ENCODE measurements around the gene CLINT1. TPM values are rescaled to one million over a fixed set of nuclear protein-coding genes. Genes with fewer than 3 reads are reported as not detected.
"Not testable (repeated sequence)": the region's sequence is repeated elsewhere in the genome, so short reads cannot be mapped to it uniquely, and the experiment has no call there.

The CLINT1 gene
- 60.5 TPM for polyA plus RNA-seq (ENCODE audit: insufficient read length)

DNA sequence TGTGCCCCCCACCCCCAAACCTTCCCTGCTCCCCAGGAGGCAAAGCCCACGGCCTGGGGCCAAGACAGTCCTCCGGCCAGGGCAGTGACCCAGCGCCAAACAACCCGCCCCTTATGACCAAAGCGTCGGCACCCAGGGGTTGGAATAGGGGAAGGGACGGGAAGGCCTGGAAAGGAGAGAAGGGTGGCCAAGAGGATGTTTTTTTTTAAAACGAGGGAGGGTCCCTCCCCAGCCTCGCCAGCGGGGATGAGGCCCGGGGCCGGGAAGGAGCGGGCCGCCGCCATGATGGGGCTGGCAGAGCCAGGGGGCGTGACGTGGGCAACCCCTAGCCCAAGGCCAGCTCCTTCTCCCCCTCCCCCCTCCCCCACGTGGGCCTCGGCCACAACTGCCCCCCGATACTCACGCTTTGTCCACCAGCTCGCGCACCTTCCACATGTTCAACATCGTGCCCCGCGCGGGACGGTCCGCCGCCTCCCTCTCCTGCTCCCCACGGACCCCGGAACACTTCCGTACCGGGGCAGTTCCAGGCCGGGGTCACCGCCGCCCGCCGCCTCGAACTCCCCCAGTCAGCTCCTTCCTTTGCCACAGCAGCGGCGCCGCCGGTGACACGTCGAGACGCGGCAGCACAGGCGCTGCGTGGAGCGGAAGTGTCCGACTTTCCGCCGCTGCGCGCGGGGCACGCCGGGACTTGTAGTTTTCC, at the start of gene CLINT1:
Gene CLINT1, minus strand, starts transcription at position 619 of the 700 bp plus-strand sequence. Its CDS starts 175 bp downstream, at position 444.
- peak; percentile 67 for DNase-seq (ENCODE audit: low read depth)

GRCh38 chr5:157908459-157908858, 49.5 kb upstream of the CLINT1 start:
- DNase-seq (ENCODE audit: low read depth) = no peak

DNA sequence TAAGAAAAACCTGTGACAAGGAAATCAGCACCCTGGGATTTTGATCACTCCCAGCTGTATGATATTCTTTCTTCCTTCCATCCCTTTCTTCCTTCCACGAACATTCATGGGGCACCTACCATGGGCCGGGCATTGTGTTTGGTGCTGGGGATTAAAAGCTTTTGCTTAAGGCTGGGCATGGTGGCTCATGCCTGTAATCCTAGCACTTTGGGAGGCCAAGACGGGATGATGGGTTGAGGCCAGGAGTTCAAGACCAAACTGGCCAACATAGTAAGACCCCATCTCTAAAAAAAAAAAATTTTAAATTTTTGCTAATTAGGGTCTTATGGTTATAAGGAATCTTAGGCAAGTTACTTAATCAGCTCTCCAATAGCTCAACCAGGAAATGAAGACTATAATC, 48.5 kb upstream of the CLINT1 start:
- DNase-seq (ENCODE audit: low read depth) = no peak

DNA sequence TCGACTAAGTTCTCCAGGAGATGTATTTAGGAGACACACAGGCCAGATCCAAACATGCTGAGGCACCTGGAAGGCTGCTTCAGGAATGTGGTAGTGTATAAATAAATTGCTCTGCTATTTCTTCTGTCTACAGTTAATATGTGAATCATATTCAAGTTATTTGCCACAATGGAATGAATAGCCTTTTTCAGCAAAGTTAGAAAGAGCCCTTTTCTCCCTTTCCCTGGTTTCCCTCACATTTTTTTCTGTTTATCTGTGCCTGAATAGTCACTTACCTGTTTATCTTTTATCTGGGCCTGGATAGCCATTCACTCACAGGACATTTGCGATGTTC, 44.1 kb upstream of the CLINT1 start:
- no peak for DNase-seq (ENCODE audit: low read depth)

DNA sequence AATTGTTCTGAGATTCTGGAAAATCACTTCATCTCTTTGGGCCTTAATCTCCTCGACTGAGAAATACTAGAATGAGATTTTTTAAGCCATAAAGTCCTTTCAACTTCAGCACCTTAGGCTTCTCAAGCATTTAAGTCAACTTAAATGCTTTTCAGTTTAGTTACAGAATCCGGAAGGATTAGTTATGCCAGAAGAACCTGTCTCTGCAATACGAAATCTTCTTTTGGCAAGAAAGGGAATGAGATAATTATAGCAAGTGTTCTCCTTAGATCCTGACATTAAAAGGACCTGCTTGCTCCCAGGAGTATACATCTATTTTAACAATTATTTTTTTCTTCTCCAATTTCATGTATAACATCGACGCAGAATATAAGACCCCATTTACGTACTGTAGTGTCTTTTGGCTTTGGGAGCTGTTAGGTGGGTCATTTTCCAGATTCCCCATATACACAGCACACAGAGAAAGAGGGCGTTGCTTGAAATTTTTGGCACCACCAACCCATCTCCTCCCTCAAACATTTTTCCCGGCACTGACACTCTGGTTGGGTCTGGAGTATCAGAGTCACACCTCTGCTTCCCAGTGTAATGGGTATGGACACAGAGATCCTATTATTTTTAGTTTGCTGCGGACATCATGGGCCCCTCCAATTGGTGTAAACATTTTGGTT, 43.6 kb upstream of the CLINT1 start:
- no peak for DNase-seq (ENCODE audit: low read depth)

DNA sequence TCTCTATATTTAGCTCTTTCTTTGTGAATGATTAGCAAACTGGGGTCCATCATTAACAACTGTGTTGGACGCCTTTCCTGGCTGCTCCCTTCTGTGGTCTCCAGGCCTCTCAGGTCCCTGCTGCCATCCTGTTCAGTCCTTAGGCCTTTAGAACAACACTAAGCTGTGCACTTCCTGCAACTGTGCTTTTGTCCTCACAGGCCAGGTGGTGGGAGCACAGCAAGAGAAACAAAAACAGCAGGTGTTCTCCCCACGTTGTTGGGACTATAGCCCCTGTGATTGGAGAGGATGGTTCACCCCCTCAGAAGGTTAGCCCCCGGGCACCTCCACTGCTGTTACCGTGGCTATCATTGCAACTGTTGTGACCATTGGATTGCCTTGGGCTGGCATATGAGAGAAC, 41.7 kb upstream of the CLINT1 start:
- DNase-seq (ENCODE audit: low read depth) = no peak

DNA sequence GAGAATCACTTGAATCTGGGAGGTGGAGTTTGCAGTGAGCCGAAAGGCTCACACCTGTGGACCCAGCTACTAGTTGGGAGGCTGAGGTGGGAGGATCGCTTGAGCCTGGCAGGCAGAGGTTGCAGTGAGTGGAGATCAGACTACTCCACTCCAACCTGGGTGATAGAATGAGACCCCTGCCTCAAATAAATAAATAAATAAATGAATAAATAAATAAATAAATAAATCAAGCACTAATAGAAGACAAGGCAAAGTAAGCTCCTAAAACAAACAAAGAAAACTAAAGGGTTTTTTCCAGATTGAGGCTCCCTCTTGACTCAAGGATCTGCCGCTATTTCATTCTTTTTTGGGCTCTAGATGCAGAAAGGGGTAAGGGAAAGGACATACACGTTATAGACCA, 34.7 kb upstream of the CLINT1 start:
- no peak for DNase-seq (ENCODE audit: low read depth)

DNA sequence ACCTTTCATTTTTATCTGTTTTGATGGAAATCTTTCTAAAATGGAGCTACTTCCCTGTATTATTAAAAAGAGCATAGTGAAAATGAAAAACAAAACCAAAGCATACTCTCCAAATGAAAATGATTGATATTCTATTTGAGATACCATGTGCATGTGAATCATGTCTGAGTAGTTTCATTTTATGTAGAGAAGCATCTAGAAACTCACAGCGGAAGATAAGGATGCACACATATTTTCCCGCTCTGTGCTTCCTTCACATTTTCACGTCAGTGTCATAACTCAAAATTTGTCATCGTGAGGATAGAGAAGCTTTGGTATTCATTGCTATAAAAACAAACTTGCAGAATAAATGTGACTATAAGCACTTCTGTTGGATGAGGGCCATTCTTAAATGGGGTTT, 34.0 kb upstream of the CLINT1 start:
- DNase-seq (ENCODE audit: low read depth) = no peak

DNA sequence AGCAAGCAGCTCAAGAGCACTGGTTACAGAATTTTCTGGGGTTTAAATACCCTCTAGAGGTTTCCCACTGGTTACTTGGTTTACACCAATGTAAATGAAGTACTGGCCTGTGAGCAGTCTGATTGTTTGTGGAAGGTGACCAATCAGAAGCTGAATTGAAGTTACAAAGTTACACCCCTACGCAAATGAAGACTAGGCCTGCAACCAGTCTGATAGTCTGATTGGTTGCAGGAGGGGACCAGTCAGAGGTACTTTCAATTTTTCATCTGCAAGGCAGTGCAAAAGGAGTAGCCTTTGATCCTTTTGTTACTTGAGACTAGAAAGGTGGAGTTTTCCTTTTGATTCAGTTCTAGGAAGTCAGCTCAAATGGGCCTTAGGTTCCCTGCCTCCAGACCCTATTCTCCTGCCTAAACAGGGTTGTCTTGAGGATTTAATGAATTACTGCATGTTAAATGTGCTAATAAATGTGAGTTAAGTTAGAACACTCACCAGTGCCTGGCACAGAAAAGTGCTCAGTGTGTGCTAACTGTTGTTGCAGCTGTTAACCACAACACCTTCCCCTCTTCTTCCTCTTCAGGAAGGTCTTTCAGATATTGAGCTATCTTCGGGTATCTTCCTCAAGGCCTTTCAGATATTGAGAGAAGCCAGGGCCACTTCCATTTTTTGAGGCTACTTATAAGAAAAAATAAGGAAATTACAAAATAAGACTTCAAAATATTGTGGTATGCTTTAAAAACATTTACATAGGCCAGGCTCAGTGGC, 32.1 kb upstream of the CLINT1 start:
- no peak for DNase-seq (ENCODE audit: low read depth)

GRCh38 chr5:157888814-157889532, 30.0 kb upstream of the CLINT1 start:
- no peak for DNase-seq (ENCODE audit: low read depth)

GRCh38 chr5:157886796-157887380, 27.9 kb upstream of the CLINT1 start:
- DNase-seq (ENCODE audit: low read depth) = no peak

- DNase-seq (ENCODE audit: low read depth) = not testable (repeated sequence)
These were observed 26.1 kb upstream of the CLINT1 start for GRCh38 chr5:157885051-157885450.

GRCh38 chr5:157881498-157881897, 22.6 kb upstream of the CLINT1 start:
- not testable (repeated sequence) for DNase-seq (ENCODE audit: low read depth)

DNA sequence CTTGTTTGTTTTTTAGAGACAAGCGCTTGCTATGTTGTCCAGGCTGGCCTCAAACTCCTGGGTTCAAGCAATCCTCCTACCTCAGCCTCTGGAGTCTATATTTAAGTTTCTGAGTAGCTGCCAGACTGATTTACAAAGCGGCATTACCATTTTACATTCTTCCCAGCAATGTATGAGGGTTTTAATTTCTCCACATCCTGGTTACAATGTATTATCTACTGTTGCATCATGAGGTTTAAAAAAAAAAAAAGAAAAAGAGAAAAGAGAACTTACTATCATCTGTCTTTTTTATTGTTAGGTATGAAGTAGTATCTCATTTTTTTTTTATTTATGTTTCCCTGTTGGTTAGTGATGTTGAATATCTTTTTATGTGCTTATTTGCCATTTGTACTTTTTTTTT, 18.9 kb upstream of the CLINT1 start:
- no peak for DNase-seq (ENCODE audit: low read depth)

DNA sequence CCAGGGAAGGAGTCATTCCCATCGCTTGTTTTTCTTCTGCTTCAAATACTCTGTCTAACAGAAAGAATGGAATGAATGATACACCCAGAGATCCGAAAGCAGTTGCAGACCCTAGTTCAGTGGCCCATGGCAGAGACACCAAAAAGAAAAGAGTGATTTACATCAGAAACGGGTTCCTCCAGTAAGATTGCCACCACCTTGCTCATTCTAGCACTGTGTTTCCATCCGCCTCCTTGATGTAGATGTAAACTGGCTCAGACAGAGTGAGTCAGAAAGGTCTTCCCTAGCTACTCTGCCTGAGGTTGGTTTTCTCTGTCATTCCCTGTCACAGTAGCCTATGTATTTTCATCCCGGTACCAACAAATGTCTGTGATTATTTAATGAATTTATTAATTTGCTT, 15.9 kb upstream of the CLINT1 start:
- DNase-seq (ENCODE audit: low read depth) = no peak

- no peak for DNase-seq (ENCODE audit: low read depth)
These were observed 12.2 kb upstream of the CLINT1 start for GRCh38 chr5:157870837-157871834.

- DNase-seq (ENCODE audit: low read depth) = no peak
These were observed 8.9 kb upstream of the CLINT1 start for GRCh38 chr5:157867751-157868387.

DNA sequence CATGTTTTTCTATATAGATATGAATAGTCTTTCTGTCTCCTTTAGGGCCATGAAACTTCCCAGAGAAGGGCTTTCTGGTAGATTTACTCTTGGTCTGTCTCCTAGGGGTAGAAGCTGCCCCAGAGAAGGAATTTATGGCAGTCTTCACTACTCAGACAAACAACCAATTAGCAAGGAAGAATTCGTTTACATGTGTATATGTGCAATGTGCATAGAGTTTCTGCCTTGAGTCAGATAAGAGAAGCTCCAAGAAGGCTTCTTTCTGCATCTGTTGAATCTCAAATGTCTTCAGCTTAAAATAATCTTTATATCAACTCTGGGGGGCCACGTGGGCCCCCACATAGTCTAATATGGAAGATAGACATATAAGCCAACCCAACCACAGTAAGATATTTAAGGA, 7.6 kb upstream of the CLINT1 start:
- DNase-seq (ENCODE audit: low read depth) = no peak

GRCh38 chr5:157865781-157866180, 6.8 kb upstream of the CLINT1 start:
- no peak for DNase-seq (ENCODE audit: low read depth)

DNA sequence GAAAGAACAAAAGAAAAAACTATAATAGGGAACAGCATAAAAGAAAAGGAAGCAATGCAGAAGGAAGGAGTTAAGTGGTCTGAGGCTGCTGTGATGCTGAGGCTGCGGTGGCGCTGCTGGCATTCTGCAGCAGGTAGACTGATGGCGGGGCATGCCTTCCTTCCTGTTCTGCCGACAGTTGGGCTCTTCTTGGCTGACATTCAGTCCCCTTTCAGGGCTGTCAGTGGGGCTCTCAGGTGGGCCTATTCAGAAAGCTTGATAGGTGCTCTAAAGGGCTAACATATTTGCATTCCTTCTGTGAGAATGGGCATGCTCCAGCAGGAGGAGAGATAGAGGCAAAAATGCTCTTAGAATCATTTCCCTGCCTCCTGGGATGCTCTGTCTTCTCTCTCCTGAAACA, 5.1 kb upstream of the CLINT1 start:
- DNase-seq (ENCODE audit: low read depth) = no peak

Measured in forelimb muscle (tissue), 1 donor.